HG03342 (cell line): ENCODE results near the gene KRT32.

Experiments
- ATAC-seq: cut with Tn5 transposase; IDR thresholded peaks from one replicate; pipeline ENCODE4 v1.9.1; 2021; ENCODE audit warnings: mild to moderate bottlenecking, moderate library complexity; ENCODE audit not compliant: unreplicated experiment

KRT32 gene

DNA sequence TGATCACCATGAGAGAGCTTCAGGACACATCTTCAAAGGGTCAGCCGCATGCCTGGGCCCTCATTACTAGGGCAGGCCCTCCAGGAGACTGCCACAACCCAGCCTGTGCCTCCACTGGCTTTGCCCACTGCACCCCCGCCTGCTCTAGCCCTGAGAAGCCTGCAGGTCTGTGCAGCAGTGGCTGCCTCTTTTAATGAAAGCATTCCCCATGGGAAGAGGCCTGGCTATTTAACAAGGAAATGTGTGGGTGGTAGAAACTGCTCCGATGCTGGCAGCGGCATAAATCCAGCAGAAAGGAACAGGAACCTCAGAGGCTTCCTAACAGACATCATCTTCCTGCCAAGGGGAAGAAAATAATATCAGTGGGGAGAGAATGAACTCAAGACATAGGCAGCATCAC, 375 bp upstream of the KRT32 start:
- no peak for ATAC-seq

DNA sequence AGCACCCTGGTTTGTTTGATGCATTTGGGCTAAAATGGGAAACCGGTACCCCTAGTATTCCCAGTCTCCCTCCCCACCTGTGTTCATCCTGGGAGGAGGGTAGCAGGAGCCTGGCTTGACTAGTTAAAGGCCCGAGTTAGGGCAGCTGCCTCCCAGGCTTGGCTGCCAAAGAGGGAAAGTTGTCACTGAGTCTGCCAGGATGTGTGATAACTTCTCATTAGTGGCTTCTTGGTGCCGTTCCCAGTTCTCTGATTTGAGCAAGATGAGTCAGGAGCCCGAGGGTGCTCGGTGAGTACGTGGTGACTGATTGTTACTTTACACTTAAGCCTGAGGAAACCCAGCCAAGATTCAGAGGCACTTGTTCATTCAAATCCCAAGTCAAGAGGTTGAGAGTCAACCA, 2.5 kb downstream of the KRT32 start:
- no peak for ATAC-seq

DNA sequence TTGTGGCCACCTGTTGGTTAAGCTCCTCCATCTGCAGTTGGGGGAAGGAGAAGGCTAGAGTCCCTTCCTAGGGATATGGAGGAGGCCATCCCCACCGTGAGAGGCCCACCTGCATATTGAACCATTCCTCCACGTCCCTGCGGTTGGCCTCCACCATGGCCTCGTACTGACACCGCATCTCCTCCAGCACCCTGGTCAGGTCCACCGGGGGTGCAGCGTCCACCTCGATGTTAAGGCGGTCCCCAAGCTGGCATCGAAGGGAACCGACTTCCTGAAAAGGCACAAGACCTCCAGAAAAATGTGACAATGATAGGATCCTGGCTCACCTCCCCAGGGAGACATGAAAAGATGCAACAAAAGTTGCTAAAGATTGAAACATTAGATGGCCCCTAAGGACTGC, 3.0 kb downstream of the KRT32 start:
- no peak for ATAC-seq

DNA sequence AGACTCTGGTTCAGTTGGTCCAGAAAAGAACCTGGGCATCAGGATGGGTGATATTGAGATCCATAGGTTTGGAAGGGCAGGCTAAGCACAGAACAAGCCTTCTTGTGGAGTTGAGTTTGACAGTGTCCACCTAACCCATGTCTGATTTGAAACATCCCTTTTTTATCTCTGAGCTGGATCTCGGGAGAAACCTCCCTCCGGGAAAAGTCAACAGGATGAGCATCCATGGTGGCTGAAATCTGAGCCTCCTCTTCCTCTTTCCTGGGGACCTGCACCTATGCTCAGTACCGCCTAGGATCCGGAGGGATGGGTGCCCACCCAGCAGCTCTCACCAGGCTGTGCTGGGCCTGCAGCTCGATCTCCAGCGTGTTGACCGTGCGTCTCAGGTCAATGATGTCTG, 3.4 kb downstream of the KRT32 start:
- no peak for ATAC-seq

GRCh38 chr17:41462705-41463104, 4.5 kb downstream of the KRT32 start:
- ATAC-seq: no peak

- ATAC-seq: no peak
Observed at GRCh38 chr17:41457676-41458075, 9.5 kb downstream of the KRT32 start.

- ATAC-seq: no peak
Observed at GRCh38 chr17:41456204-41456603, 11.0 kb downstream of the KRT32 start.

DNA sequence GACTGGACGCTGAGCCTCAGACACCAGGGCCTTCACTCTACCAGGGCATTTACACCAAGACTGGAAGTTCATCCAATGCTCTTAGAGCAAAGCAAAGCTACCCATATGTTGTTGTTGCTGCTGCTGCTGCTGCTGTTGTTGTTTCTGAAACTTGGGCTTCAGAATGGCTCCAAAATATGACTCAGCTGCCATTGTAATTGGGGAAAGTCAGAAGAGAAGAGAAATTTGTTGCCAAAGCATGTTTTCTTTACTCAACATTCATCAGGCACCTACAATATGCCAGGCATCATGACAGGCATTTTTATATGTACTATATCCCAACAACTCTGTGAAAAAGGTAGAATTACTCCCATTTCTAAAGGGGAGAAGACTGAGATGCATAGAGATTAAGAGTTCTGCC, 11.9 kb downstream of the KRT32 start:
- ATAC-seq: no peak

- no peak for ATAC-seq
Observed at GRCh38 chr17:41453066-41453465, 14.1 kb downstream of the KRT32 start.

- ATAC-seq: no peak
Observed at GRCh38 chr17:41452281-41452680, 14.9 kb downstream of the KRT32 start.

GRCh38 chr17:41451154-41451728, 15.9 kb downstream of the KRT32 start:
- no peak for ATAC-seq

DNA sequence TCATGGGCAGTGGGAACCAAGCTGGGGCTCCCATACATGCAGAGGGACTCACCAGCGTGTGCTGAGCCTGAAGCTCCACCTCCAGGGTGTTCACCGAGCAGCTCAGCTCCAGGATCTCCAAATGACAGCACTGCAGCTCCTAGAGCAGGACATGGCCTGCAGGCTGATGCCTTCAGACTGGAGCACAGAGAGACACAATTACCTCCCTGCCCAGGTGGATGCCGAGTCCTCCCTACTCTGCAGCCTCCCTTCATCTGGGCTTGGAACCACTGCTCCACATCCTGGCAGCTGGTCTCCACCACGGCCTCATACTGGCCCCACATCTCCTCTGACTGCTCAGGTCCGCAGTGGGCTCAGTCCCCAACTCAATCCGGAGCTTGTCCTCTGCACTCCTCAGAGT, 18.2 kb downstream of the KRT32 start:
- no peak for ATAC-seq

GRCh38 chr17:41448506-41448905, 18.7 kb downstream of the KRT32 start:
- ATAC-seq: no peak

DNA sequence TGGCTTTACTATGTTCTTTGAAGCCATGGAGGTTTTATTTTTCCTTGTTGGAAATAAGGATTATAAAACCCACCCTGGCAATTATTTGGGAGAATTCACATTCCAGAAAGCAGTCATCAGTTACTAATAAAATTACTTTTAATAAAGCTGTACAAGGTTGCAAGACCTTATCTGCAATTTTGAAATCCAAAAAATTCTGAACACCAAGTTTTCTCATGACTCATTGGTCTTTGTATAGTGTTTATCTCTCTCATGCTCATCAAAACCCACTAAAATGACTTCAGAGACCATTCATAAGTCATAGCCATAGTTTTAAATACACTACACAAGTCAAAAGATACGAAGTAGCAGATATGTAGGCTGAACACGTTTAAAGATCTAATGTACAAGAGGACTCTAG, 20.4 kb downstream of the KRT32 start:
- no peak for ATAC-seq

DNA sequence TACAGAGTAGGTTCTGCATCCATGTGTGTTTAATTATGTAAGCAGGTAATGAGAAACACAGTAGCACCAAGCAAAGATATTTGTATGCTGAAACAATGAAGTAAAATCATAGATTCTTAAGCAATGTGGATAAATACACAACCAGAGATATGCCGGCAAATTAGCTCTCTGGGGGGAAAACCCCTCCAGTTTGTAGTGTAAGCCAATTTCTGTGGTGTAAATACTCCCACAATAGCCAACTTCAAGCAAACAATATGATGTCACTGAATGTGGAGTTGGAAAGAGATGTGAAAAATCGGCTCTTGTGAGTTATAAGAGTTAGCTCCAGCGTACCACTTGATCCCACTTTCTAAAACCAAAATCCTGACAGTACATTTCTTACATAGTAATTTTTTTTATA, 22.5 kb downstream of the KRT32 start:
- ATAC-seq: no peak

DNA sequence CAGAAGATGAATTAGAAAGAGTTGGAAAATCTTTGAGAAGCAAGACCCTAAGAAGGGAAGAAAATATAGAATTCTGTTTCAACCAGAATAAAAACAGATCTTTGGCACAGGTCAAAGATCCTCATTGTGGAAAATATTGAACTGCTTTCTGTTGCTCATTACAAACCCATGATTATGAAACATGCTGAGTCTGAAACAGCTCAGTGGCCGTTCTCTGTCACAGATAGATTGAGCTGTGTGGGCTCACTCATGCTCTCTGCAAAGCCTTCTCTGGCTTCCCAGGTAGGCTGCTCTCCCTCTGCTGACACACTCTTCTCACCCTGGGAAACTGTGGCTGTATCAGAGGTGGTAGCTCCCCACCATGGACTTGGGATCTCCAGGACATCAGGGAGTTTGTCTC, 23.0 kb downstream of the KRT32 start:
- ATAC-seq: no peak

DNA sequence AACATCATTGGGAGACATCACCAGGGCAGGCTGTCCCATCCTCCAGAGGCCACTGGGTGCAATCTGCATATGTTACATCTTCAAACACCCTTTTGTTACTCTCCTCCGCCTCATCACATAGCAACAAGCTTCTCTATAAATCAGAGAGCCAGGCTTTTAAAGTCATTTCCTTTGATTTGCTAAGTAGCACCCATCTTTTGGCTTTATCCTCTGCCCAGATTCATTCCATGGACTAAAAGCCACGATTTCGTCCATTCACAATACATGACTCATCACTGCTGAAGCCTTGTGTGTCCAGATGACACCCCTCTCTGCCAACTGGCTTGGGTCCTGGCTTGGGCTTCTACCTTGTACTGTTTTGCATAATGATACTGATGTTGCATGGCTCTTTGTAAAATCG, 24.4 kb downstream of the KRT32 start:
- ATAC-seq: no peak

DNA sequence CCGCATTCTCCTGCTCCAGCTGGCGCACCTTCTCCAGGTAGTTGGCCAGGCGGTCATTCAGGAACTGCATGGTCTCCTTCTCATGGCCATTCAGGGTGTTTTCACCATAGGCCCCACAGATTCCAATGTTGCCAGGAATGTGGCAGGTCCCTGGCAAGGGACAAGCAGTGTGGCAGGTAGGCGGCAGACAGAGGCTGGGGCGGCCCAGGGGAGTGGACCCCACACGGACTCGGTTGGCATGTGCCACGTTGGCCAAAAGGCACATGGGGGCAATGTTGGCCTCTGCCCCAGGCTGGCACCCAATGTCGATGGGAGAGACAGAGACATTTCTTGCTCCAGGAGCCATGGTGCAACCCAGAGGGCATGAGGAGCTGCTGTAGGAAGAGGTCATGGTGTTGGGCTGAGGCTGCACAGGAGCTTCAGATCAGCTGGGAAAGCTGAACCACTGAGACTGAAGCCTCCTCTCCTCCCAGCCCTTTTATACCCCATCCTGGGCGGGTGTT, 26.6 kb downstream of the KRT32 start, which contains the start of gene KRT38:
Gene KRT38 (minus strand): TSS at position 453 of the 503 bp plus-strand sequence. CDS start 62 bp downstream, at position 391.
- ATAC-seq: no peak

- ATAC-seq: no peak
Observed at GRCh38 chr17:41439375-41439774, 27.8 kb downstream of the KRT32 start.

GRCh38 chr17:41437769-41438168, 29.4 kb downstream of the KRT32 start:
- no peak for ATAC-seq

DNA sequence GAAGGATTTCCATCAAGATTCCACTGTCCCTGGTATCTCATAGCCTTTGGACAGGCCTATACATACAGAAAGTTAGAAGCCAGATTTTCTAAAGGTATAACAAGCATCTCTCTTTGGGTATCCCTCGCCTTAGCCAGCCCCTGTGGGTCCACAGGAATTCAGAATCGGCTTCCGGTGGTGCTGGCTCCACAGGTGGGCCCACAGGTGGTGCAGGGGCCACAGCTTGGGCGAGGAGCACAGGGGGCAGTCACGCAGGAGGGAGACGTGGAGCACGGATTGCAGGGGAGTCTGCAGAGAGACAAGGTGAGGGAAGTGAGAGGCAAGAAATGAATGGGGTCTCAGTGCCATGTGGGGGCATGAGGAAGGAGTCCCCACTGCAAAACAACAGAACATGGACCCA, 29.9 kb downstream of the KRT32 start:
- ATAC-seq: no peak

DNA sequence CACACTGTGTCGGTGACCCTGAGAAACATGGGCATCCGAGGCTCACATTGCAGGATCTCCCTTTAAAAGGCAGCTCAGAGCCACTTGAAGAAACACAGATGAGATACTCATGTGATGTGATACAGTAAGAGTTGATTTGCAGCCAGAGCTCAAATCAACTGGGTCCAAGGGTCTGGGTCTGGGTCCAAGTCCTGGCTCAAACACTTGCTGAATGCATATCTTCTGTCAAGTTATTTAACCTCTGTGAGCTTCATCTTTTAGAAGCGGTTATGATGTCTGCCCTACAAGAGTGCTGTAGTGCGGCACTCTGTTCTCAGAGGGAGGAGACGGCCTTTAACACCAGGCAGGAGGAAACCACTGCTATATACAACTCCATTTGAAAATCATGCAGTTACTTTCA, 32.8 kb downstream of the KRT32 start:
- no peak for ATAC-seq

DNA sequence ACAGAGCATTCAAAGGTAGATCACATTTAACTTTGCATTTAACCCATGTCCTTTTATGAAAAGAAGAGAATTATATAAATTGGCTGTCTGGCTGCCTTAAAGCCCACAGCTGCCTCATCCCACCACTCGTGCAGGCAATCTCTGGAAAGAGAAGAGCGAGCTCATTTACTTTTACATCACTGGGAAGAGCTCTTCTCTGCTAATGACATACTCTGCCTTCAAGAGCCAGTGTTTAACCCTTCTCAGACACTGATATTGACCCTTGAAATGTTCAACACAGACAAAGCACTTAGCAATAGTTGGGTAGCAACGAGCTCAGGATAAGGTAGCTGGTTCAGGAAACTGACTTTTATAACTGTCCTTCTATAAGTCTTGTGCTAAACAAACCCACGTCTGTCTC, 33.2 kb downstream of the KRT32 start:
- ATAC-seq: no peak
